ENCODE measurements around the gene PIPOX.

PIPOX gene

GRCh38 chr17:29048440-29049368 lies 5.8 kb downstream of the PIPOX start:
- no peak for DNase-seq (ENCODE audit: low read depth)

DNA sequence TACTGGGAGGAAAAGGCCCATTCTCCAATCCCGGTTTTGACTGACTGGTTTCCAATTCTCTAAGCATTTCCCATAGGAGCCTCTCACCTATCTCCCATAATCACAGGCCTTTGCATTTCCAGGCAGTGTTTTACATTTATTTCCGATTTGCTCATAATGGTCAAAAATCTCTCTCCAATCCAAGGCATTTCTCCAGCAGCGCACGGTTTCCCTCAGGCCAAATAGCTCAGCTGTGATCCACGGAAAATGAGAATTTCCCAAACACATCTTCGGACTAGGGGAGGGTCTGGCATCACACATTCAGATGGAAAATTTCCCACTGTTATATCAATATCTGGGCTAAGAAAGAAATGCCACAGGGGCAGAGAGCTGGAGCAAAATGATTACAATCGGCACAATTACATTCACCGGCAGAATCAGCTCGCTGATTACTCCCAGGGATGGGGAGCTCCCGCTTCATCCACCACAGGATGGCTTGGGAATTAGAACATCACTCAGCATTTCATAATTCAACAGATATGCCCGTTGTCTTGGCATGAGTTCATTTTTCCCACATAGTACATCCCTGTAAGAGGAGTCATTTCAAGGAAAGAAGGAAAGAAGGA lies 6.7 kb downstream of the PIPOX start:
- no peak for DNase-seq (ENCODE audit: low read depth)

DNA sequence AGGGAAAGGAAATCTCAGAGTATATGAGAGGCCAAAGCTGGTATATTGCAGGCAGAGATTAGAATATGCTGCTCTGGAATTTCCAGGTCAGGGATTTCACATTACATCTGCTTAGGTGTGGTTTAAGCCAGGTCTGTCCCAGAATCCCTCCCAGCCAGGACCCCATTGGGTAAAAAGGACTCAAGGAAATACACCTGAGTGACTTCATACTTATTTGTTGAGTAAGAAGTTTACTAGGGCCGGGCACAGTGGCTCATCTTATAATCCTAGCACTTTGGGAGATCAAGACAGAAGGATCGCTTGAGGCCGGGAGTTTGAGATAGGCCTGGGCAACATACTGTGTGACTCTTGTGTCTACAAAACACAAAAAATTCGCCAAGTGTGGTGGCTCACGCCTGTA lies 7.2 kb downstream of the PIPOX start:
- DNase-seq (ENCODE audit: low read depth): no peak

- DNase-seq (ENCODE audit: low read depth): no peak
Measured at GRCh38 chr17:29051194-29051593, 8.3 kb downstream of the PIPOX start.

- no peak for DNase-seq (ENCODE audit: low read depth)
Measured at GRCh38 chr17:29051731-29052130, 8.8 kb downstream of the PIPOX start.

DNA sequence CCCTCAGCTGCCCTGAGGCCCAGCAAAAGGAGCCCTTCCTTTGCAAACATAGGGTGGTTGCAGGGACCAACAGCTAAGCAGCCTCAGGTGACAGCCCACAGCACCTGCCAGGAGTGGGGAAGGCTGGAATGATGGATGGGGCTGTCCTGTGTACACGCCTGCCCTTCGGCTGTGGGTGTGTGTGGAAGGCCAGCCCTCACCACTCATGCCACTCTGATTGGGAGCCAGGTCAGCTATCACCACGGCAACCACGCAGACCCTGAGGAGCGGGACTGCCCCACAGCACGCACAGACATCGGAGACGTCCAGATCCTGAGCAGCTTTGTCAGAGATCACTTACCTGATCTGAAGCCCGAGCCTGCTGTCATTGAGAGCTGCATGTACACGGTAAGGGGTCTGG lies 11.9 kb downstream of the PIPOX start:
- DNase-seq (ENCODE audit: low read depth): no peak

GRCh38 chr17:29057361-29057760 lies 14.4 kb downstream of the PIPOX start:
- no peak for DNase-seq (ENCODE audit: low read depth)

GRCh38 chr17:29058391-29058790 lies 15.4 kb downstream of the PIPOX start:
- no peak for DNase-seq (ENCODE audit: low read depth)

DNA sequence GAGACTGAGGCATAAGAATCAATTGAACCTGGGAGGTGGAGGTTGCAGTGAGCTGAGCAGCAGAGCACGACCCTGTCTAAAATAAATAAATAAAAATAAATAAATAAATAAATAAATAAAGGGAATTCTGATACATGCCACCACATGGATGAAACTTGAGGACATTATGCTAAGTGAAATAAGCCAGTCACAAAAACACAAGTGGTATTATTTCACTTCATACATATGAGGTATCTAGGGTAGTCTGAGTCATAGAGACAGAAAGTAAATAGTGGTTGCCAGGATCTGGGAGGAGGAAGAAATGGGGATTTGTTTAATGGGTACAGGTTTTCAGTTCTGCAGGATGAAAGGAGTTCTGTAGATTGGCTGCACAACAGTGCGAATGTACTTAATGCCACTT lies 16.3 kb downstream of the PIPOX start:
- no peak for DNase-seq (ENCODE audit: low read depth)

GRCh38 chr17:29060475-29060874 lies 17.5 kb downstream of the PIPOX start:
- DNase-seq (ENCODE audit: low read depth): no peak

GRCh38 chr17:29061036-29061435 lies 18.1 kb downstream of the PIPOX start:
- no peak for DNase-seq (ENCODE audit: low read depth)

DNA sequence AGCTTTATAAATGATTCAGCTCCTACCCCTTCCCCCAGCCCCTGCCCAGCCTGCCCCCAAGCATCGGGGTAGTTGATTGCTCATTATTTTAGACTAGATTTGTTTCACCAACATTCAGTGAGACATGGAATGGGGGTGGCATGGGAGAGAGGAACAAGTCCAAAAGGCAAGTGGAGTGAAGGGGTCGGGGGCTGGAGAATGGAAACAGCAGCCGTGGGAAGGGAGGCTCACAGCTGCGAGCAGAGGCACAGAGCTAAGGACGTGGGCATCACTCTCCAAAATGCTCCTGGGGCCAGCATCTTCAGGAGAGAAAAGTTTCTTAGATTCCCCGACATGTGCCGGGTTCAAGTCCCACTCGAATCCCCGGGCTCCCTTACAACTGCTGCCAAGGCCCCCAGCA lies 19.3 kb downstream of the PIPOX start:
- no peak for DNase-seq (ENCODE audit: low read depth)

DNA sequence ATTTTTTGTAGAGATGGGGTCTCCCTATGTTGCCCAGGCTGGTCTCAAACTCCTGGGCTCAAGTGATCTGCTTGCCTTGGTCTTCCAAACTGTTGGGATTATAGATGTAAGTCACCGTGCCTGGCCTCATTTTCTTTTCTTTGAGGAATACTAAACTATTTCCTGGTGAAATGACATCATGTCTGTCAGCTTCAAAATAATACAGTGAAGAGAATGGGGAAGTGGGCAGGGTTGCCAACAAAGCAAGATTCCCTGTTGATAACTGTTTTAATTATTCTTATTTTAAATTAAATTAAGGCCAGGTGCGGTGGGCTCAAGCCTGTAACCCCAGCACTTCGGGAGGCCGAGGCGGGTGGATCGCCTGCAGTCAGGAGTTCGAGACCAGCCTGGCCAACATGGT lies 21.1 kb downstream of the PIPOX start:
- DNase-seq (ENCODE audit: low read depth): no peak

DNA sequence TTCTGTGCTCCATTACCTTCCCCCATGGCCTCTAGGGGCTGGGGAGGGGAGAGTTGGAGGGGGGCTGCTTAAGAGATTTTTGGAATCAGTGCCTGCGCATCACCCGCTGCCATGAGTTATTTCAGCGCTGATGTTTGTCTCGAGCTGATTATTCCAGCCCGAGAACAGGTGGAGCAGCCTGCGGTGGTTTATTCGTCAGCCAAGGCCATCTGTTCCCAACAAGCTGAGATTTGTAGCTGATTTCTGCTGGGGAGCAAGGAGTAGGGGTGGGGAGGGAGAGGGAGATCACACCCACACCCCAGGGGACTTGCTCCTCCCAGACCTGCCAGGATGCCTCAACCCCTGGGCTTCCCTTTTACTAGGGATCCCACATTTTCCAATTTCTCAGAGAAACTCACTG lies 23.1 kb downstream of the PIPOX start:
- no peak for DNase-seq (ENCODE audit: low read depth)

- no peak for DNase-seq (ENCODE audit: low read depth)
Measured at GRCh38 chr17:29066606-29067005, 23.7 kb downstream of the PIPOX start.

DNA sequence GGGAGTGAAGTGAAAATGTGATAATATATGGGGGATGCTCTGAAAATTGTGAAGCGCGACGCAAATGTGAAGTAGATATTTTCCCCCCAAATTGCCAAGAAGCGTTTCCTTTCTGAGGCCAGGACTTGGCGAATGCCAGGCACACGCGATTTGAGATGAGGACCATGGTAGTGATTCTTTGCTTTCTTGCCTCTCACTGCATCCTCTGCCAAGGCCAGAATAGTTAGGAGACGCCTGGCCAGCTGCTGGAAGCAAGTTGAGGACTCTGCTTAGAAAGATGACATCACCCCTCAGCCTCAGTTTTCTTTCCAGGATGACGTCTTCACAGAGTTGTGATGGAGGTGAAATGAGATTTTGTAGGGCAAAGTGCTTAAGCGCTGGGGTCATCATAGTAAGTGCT lies 25.9 kb downstream of the PIPOX start:
- DNase-seq (ENCODE audit: low read depth): no peak

DNA sequence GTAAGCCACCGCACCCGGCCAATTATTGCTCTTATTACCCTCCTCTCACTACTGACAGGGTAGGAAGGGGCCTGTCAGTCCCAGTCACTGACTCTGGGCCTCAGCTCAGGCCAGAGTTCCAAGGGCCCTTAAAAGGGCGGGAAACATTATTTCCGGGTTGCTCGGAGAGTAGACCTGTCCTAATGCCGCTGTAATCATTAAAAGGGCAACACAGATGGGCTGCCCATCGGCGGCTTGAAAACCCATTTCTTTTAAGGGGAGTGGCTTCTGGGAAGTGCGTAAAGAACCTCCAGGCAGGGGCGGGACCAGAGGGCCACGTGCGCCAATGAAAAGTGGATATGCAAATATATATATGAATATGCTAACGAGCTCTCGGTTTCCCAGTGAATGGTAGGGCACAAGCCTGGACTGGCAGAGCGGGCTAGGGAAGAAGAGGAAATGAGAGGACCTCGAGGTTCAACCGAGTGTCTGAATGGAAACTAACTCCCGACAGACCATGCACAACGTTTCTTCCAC lies 26.6 kb downstream of the PIPOX start:
- DNase-seq (ENCODE audit: low read depth): no peak

DNA sequence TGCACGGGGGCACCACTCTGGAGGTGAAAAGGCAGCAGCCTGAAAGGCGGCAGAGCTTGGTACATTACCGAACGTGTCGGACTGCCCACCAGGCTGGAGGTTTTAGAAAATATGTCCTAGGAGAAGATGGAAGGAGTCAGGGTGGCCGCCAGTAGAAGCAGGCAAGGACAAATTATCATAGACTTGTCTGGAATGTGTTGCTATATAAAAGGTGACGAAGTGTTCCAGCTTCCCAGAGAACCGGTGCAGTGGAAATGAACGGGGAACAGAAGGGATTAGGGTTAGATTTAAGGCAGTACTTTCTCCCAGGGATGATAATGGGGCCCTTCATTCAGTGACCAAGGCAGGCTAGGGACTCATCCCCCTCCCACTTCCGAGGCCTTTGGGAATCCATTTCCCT lies 27.4 kb downstream of the PIPOX start:
- DNase-seq (ENCODE audit: low read depth): no peak

DNA sequence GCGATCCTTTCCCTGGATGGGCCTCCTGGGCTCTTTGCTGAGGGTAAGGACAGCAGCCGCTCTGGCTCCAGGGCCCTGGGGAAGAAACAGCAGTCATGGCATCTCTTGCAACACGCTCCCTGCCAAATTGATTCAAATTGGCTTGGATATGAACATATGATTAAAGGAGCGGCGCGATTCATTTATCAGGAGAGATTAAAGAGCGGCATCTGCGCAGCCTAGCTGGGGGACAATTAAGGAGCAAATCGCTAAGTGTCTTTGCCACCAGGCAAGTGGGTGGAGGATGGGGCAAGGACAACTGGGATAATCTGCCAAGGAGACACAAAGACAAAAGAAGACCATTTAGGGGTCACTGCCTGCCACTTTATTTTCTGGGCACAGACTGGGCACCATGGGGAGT lies 27.8 kb downstream of the PIPOX start:
- no peak for DNase-seq (ENCODE audit: low read depth)

DNA sequence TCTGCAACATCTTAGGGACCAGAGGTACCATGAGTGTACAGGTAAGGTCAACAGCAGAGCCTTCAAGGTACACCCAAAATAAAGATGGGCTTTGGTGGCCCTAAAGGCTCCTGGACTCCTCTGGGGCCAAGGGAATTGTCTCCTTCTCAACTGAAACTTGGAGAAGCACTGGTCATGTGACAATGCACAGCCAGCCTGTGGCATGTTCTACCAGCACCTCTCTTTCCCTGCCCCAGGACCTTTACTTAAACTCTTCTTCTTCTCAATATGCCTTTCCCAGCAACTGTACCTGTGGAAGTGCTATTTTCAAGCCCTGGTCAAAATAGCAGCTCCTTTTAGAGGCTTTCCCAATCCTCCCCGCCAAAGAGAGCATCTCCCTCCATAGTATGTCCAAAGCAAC lies 28.4 kb downstream of the PIPOX start:
- DNase-seq (ENCODE audit: low read depth): no peak

- DNase-seq (ENCODE audit: low read depth): no peak
Measured at GRCh38 chr17:29073045-29073444, 30.1 kb downstream of the PIPOX start.

- no peak for DNase-seq (ENCODE audit: low read depth)
Measured at GRCh38 chr17:29073520-29073919, 30.6 kb downstream of the PIPOX start.

GRCh38 chr17:29074488-29074887 lies 31.5 kb downstream of the PIPOX start:
- DNase-seq (ENCODE audit: low read depth): no peak

DNA sequence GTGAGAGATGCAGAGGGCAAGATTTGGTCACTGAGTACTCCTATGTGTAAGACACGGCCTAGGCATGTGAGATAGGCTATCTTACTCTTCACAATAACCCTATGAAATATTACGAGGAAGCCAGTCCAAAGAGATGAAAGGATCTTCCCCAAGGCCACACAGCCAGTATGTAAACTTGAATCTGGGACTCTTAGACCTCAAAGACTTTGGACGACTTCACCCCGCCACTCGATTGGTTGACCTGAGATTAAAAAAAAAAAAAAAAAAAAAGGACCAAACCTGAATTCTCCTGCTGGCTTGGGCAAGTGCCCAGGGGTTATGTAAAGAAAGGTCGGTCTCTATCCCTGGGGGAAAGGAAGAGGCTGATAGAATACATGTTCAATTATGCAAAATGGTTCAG lies 33.1 kb downstream of the PIPOX start:
- DNase-seq (ENCODE audit: low read depth): no peak

Measured in activated T-cell treated with anti-CD3 and anti-CD28 coated beads for 24 hours (primary cell).